NCI-H2107 (cell line): ENCODE measurements around the gene MPL.

Source experiments
- DNase-seq: peaks from one replicate; lab custom pipeline; 2025; lab: John Stamatoyannopoulos, UW

The MPL gene

GRCh38 chr1:43325381-43325780 lies 12.2 kb upstream of the MPL start:
- DNase-seq: no peak

- DNase-seq: no peak
Observed at GRCh38 chr1:43327549-43328292, 9.9 kb upstream of the MPL start.

- no peak for DNase-seq
Observed at GRCh38 chr1:43329995-43330751, 7.4 kb upstream of the MPL start.

- no peak for DNase-seq
Observed at GRCh38 chr1:43331688-43332087, 5.9 kb upstream of the MPL start.

GRCh38 chr1:43334453-43335205 lies 3.0 kb upstream of the MPL start:
- no peak for DNase-seq

- no peak for DNase-seq
Observed at GRCh38 chr1:43338001-43338400, 383 bp downstream of the MPL start.

- no peak for DNase-seq
Observed at GRCh38 chr1:43339584-43340232, 2.1 kb downstream of the MPL start.

GRCh38 chr1:43340559-43340958 lies 2.9 kb downstream of the MPL start:
- DNase-seq: no peak

GRCh38 chr1:43344267-43344850 lies 6.7 kb downstream of the MPL start:
- no peak for DNase-seq

GRCh38 chr1:43345120-43345519 lies 7.5 kb downstream of the MPL start:
- no peak for DNase-seq

- no peak for DNase-seq
Observed at GRCh38 chr1:43346636-43347035, 9.0 kb downstream of the MPL start.

GRCh38 chr1:43348343-43348808 lies 10.8 kb downstream of the MPL start:
- peak; percentile 67 for DNase-seq

- DNase-seq: peak; percentile 93
Observed at GRCh38 chr1:43348809-43349593, 11.4 kb downstream of the MPL start.

- no peak for DNase-seq
Observed at GRCh38 chr1:43349594-43350306, 12.1 kb downstream of the MPL start.

- DNase-seq: no peak
Observed at GRCh38 chr1:43350976-43351375, 13.4 kb downstream of the MPL start.

- no peak for DNase-seq
Observed at GRCh38 chr1:43351421-43352350, 14.1 kb downstream of the MPL start.

GRCh38 chr1:43352351-43352705 lies 14.7 kb downstream of the MPL start:
- DNase-seq: no peak

GRCh38 chr1:43352881-43353280 lies 15.3 kb downstream of the MPL start:
- DNase-seq: no peak

GRCh38 chr1:43354471-43354870 lies 16.9 kb downstream of the MPL start:
- no peak for DNase-seq
